Stimulated activated memory B cell treated with anti-CD40 and anti-IgM and Interleukin-4, amounts not matched to agents 10 μg/mL and 1 μg/mL and 100 μg/mL, for 72 hours (primary cell): ENCODE measurements around the gene THAP11.

Experiments
- ATAC-seq: fragments of 150-1000 bp; cut with Tn5 transposase; 2 replicates; pipeline ENCODE4 v1.10.0; 2021
- H3K27ac Mint-ChIP-seq: one replicate; pipeline ENCODE4 v1.8.0; 2022; ENCODE audit warnings: mild to moderate bottlenecking, mixed read lengths
- H3K27me3 Mint-ChIP-seq: one replicate; pipeline ENCODE4 v1.8.0; 2022; ENCODE audit warnings: mixed read lengths
- H3K36me3 Mint-ChIP-seq: one replicate; pipeline ENCODE4 v1.8.0; 2022; ENCODE audit warnings: mixed read lengths
- H3K4me1 Mint-ChIP-seq: one replicate; pipeline ENCODE4 v1.8.0; 2022; ENCODE audit warnings: mixed read lengths
- H3K4me3 Mint-ChIP-seq: one replicate; pipeline ENCODE4 v1.8.0; 2022; ENCODE audit warnings: mild to moderate bottlenecking, moderate library complexity, mixed read lengths
- H3K9me3 Mint-ChIP-seq: one replicate; pipeline ENCODE4 v1.8.0; 2022; ENCODE audit warnings: mixed read lengths

THAP11 gene

DNA sequence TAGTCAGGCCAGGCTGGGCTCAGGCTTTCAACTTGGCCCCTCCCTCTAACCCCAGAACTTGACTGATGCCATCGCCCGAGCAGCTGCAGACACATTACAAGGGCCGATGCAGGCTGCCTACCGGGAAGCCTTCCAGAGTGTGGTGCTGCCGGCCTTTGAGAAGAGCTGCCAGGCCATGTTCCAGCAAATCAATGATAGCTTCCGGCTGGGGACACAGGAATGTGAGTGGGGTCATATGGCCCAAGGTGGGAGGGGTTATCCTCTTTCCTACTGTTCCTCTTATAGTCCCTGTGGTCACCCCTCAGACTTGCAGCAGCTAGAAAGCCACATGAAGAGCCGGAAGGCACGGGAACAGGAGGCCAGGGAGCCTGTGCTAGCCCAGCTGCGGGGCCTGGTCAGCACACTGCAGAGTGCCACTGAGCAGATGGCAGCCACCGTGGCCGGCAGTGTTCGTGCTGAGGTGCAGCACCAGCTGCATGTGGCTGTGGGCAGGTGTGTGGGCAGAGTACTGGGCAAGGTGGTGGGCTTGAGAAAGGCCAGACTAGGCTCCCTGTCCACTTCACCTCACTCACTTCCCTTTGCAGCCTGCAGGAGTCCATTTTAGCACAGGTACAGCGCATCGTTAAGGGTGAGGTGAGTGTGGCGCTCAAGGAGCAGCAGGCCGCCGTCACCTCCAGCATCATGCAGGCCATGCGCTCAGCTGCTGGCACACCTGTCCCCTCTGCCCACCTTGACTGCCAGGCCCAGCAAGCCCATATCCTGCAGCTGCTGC, 40.4 kb downstream of the THAP11 start:
- H3K9me3 Mint-ChIP-seq: no peaks in the 10 kb centered on the region
- H3K4me1 Mint-ChIP-seq: peaks cover 9% of the 10 kb centered on the region
- no peak for ATAC-seq
- H3K27me3 Mint-ChIP-seq: no peaks in the 10 kb centered on the region
- no peak overlapping the region for H3K27ac Mint-ChIP-seq
- peaks cover 60% of the 10 kb centered on the region for H3K36me3 Mint-ChIP-seq
- H3K4me3 Mint-ChIP-seq: no peak overlapping the region

DNA sequence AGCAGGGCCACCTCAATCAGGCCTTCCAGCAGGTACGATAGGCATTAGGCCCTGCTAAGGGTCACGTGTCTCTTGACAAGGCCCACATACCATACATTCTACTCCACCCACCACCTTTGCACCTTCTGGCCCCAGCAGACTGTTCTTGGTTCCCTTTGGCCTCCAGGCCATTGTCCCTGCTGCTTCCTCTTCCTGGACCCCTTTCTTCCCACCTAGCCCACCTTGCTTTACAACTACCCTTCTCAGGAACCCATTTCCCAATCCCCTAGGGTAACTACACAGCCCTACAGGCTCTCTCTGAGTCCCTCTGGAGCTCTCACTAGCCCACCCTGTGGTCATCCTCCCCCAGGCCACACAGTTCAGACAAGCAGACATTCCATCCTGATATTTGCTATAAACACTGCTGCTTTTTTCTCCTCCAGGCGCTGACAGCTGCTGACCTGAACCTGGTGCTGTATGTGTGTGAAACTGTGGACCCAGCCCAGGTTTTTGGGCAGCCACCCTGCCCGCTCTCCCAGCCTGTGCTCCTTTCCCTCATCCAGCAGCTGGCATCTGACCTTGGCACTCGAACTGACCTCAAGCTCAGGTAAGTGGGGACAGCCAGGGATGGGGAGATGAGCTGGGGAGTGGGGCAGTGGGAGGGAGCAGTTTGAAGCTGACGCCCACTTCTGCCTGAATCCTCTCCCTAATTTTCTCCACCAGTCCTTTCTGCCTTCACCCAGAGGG, 41.2 kb downstream of the THAP11 start:
- H3K4me3 Mint-ChIP-seq: no peak overlapping the region
- no peak for ATAC-seq
- no peaks in the 10 kb centered on the region for H3K9me3 Mint-ChIP-seq
- H3K36me3 Mint-ChIP-seq: peaks cover 53% of the 10 kb centered on the region
- H3K27me3 Mint-ChIP-seq: no peaks in the 10 kb centered on the region
- H3K4me1 Mint-ChIP-seq: peaks cover 9% of the 10 kb centered on the region
- no peak overlapping the region for H3K27ac Mint-ChIP-seq

DNA sequence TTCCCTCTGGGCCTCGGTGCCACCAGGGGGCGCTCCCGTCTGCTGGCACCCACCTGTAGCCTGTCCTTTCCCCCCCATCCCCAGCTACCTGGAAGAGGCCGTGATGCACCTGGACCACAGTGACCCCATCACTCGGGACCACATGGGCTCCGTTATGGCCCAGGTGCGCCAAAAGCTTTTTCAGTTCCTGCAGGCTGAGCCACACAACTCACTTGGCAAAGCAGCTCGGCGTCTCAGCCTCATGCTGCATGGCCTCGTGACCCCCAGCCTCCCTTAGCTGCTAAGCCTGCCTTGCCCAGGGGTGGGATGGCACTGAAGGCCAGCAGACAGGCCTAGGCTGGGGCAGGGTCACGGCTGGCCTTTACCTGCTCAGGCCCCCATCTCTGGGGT, 41.7 kb downstream of the THAP11 start:
- H3K9me3 Mint-ChIP-seq: no peaks in the 10 kb centered on the region
- peak; percentile 78 for ATAC-seq
- peaks cover 9% of the 10 kb centered on the region for H3K4me1 Mint-ChIP-seq
- H3K36me3 Mint-ChIP-seq: peaks cover 47% of the 10 kb centered on the region
- H3K27me3 Mint-ChIP-seq: no peaks in the 10 kb centered on the region
- H3K27ac Mint-ChIP-seq: no peak overlapping the region
- no peak overlapping the region for H3K4me3 Mint-ChIP-seq

DNA sequence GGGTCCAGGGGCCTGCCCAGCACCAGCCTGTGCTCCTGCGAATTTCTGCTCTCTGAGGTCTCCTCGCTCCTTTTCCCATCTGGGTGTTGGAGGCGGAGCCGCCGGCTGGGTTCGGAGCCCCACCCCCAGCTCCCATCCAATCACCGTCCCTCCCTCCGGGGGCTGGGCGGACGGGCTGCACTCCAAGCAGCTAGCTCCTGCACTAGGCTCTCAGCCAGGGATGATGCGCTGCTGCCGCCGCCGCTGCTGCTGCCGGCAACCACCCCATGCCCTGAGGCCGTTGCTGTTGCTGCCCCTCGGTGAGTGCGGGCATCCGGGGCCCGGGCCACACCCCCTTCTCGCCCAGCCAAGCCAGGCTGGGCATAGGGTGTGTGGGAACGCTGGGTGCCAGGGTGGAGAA, 42.6 kb downstream of the THAP11 start, which contains the start of gene NRN1L:
TSS of gene NRN1L (plus strand) at position 202 of the 400 bp plus-strand sequence. CDS start at position 221, 19 bp downstream.
- H3K9me3 Mint-ChIP-seq: no peaks in the 10 kb centered on the region
- H3K36me3 Mint-ChIP-seq: peaks cover 43% of the 10 kb centered on the region
- H3K4me3 Mint-ChIP-seq: no peak within 1 kb of the TSS
- peaks cover 9% of the 10 kb centered on the region for H3K4me1 Mint-ChIP-seq
- H3K27me3 Mint-ChIP-seq: no peaks in the 10 kb centered on the region
- ATAC-seq: no peak
- H3K27ac Mint-ChIP-seq: no peak within 1 kb of the TSS

DNA sequence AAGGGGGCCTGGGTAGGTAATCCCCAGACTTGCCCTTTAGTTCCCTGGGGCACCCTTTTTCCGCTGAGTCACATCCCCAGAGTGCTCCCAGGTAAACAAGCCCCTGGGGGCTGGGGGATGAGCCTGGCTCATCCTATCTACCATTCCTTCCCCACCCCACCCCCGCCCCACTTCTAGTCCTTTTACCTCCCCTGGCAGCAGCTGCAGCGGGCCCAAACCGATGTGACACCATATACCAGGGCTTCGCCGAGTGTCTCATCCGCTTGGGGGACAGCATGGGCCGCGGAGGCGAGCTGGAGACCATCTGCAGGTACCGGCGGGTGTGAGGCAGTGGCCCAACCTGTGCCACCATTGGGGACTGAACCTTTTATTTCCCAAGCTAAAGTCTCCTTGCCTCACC, 43.4 kb downstream of the THAP11 start:
- H3K4me3 Mint-ChIP-seq: no peak overlapping the region
- peaks cover 9% of the 10 kb centered on the region for H3K4me1 Mint-ChIP-seq
- H3K9me3 Mint-ChIP-seq: no peaks in the 10 kb centered on the region
- H3K27me3 Mint-ChIP-seq: no peaks in the 10 kb centered on the region
- peaks cover 37% of the 10 kb centered on the region for H3K36me3 Mint-ChIP-seq
- no peak for ATAC-seq
- no peak overlapping the region for H3K27ac Mint-ChIP-seq

DNA sequence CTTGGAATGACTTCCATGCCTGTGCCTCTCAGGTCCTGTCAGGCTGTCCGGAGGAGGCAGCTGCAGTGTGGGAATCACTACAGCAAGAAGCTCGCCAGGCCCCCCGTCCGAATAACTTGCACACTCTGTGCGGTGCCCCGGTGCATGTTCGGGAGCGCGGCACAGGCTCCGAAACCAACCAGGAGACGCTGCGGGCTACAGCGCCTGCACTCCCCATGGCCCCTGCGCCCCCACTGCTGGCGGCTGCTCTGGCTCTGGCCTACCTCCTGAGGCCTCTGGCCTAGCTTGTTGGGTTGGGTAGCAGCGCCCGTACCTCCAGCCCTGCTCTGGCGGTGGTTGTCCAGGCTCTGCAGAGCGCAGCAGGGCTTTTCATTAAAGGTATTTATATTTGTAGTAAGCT, 43.9 kb downstream of the THAP11 start:
- H3K27me3 Mint-ChIP-seq: no peaks in the 10 kb centered on the region
- no peak overlapping the region for H3K27ac Mint-ChIP-seq
- peaks cover 9% of the 10 kb centered on the region for H3K4me1 Mint-ChIP-seq
- H3K9me3 Mint-ChIP-seq: no peaks in the 10 kb centered on the region
- H3K36me3 Mint-ChIP-seq: peaks cover 33% of the 10 kb centered on the region
- no peak overlapping the region for H3K4me3 Mint-ChIP-seq
- no peak for ATAC-seq

DNA sequence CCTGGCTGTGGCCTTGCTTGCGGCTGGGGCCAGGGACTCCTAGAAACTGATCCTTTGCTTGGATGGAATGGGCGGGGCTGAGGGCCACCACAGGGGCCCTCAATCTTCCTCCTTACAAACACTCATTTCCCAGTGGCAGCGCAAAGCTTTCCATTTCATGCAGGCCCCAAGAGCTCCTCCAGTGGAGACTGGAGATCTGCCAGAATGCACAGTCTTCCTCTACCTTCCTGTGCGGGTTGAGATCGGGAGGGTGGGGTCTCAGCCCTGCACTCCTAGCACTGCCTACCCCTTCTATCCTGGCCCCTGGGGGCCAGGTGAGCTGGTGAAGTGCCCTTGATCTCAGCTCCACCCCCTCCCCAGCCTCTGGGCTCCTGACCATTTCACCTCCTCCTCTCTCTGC, 44.3 kb downstream of the THAP11 start:
- Mint-ChIP-seq H3K27me3 (no peaks in the 10 kb centered on the region), H3K4me3 (no peak overlapping the region), H3K36me3 (peaks cover 28% of the 10 kb centered on the region), H3K27ac (no peak overlapping the region), H3K4me1 (peaks cover 9% of the 10 kb centered on the region), H3K9me3 (no peaks in the 10 kb centered on the region)
- ATAC-seq: no peak

DNA sequence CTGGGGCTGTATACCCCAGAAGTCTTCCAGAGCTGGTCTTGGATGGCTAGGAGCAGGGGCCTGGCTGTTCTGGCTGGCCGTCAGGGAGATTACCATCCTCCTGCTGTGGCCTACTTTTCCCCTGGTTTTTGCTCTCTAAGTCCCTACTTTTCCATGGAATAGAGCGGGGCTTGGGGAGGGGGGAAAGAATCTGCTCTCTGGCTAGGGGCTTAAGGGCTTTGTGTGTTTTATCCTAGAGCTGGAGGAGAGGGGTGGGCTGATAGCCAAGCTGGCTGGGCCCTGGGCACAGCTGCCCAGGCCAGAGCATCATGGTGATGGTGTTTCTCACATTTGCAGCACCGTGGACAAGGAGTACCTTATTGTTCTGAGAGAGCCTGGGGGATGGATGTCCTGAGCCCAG, 46.2 kb downstream of the THAP11 start:
- H3K9me3 Mint-ChIP-seq: no peaks in the 10 kb centered on the region
- no peak overlapping the region for H3K4me3 Mint-ChIP-seq

DNA sequence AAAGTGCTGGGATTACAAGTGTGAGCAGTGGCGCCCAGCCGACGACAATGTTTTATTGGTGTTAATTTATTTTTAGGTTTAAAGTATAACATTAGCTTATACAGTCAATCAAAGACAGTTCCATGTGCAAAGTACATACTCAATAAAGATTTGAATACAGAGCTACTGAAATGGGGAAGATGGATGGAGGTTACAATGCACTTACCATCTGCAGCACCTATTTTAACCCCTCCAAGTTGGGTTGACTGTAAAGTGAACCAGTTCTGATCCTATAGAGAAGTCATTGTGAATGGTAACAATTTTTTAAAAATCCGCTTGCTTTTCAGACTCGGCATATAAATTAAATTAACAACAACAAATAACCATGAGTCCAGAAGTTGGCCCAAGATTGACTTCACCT, 50.3 kb downstream of the THAP11 start:
- H3K36me3 Mint-ChIP-seq: no peaks in the 10 kb centered on the region
- H3K27ac Mint-ChIP-seq: peak overlapping the region; percentile 89
- peak overlapping the region; percentile 81 for H3K4me3 Mint-ChIP-seq
- no peak for ATAC-seq
- no peaks in the 10 kb centered on the region for H3K27me3 Mint-ChIP-seq
- no peaks in the 10 kb centered on the region for H3K9me3 Mint-ChIP-seq
- H3K4me1 Mint-ChIP-seq: peaks cover 25% of the 10 kb centered on the region

More for the DNA sequence above, 46.2 kb downstream of the THAP11 start:
- Mint-ChIP-seq H3K27ac (no peak overlapping the region), H3K36me3 (peaks cover 13% of the 10 kb centered on the region), H3K4me1 (peaks cover 10% of the 10 kb centered on the region), H3K27me3 (no peaks in the 10 kb centered on the region)
- ATAC-seq: no peak

DNA sequence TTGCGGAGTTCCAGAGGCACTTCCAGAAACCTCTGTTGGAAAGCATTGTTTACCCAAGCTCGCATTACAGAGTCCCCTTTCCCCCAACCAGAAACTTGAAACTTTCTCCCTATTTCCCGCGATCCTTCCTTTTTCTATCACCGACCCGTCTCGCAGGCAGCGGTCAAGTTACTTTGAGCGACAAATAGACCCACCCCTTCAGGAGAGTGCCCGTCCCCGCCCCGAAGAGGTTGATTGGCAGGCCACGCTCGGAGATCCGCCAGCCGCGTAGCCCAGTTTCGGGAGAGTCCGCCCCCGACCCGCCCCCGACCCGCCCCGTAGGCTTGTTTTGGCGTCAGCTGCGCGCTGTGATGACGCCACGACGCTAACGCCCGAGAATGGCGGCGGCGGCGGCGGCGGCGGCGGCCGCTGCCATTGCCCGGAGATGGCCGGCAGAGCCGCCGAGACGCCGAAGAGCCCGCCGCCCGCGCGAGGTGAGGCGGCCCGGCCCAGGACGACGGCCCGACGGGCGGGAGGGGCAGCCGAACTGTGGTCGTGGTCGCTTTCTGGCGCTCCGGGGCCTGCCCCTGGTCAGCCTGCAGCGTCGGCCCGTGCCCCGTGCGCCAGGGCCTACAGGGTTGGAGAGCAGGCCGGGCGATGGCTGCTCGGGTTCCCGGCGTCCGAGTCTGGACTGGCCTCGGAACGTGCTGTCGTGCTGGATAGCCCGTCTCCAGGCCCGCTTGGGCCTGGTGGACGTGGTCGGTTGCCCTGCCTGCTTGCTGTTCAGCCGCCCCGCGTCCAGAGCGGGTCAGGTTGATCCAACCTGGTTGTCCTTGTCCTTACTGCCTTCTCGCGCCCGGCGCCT, 51.0 kb downstream of the THAP11 start, which contains the start of gene PSKH1:
TSS of gene PSKH1 (plus strand) at position 356 of the 844 bp plus-strand sequence. CDS start 15,496 bp downstream, outside the sequence.
- no peaks in the 10 kb centered on the region for H3K9me3 Mint-ChIP-seq
- peak within 1 kb of the TSS; percentile 94 for H3K4me3 Mint-ChIP-seq
- no peaks in the 10 kb centered on the region for H3K27me3 Mint-ChIP-seq
- peak within 1 kb of the TSS; percentile 89 for H3K27ac Mint-ChIP-seq
- peak; percentile 99 for ATAC-seq
- no peaks in the 10 kb centered on the region for H3K36me3 Mint-ChIP-seq
- peaks cover 26% of the 10 kb centered on the region for H3K4me1 Mint-ChIP-seq
